Renal cortex interstitium (tissue), 11 donors: Measurements from ENCODE around the gene FARSA. TPM values are rescaled to one million over a fixed set of nuclear protein-coding genes. Genes with fewer than 3 reads are reported as not detected.

Experiments used
- DNase-seq, 11 donors: peaks; one replicate each; pipeline ENCODE4 v3.0.0-alpha.2; 2013; ENCODE audit warnings: low read depth in 9 of 11, low spot score in 4 of 11; ENCODE audit errors: extremely low read depth in 1 of 11
- polyA plus RNA-seq, 3 donors: library from polyadenylated mRNA; unstranded; fragments of 120-200 nt; gene quantifications; one replicate each; pipeline ENCODE4 v1.2.1, GENCODE V29; 2013; ENCODE audit not compliant: insufficient read length in 3 of 3

The FARSA gene
- polyA plus RNA-seq, 3 donors = 41.2 to 58.6 (median 52.8) TPM

DNA sequence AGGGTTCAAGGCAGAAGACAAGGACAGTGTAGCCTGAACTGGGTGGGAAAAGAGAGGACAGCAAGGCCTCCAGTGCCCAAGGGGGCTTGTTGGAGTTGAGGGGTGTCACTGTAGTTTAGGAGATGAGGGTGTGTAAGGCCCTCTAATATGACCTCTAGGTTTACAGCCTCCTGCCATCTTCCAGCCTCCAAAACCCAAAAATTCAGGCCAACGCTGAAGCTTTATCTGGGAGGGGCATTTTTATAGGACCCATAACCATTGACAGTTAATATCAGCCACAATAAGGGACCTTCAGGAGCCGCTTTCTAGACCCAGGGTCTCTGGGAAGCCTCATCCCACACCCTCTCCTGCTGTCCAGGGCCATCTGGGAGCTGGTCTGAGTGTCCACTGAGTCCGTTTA is 49.3 kb downstream of the FARSA start:
- no peak for DNase-seq

DNA sequence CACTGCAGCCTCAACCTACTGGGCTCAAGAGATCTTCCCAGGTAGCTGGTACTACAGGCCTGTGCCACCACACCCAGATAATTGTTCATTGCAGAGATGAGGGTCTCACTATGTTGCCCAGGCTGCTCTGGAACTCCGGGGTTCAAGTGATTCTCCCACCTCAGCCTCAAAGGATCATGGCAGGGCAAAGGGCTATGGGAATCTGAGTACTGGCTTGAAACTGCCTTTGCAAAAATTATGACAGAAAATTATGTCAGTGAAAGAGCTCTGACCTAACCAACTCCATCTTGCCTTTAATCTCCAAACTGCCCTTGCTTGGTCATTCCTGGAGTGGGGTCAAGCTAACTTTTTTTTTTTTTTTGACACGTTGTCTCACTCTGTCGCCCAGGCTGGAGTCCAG is 50.9 kb downstream of the FARSA start:
- no peak for DNase-seq

DNA sequence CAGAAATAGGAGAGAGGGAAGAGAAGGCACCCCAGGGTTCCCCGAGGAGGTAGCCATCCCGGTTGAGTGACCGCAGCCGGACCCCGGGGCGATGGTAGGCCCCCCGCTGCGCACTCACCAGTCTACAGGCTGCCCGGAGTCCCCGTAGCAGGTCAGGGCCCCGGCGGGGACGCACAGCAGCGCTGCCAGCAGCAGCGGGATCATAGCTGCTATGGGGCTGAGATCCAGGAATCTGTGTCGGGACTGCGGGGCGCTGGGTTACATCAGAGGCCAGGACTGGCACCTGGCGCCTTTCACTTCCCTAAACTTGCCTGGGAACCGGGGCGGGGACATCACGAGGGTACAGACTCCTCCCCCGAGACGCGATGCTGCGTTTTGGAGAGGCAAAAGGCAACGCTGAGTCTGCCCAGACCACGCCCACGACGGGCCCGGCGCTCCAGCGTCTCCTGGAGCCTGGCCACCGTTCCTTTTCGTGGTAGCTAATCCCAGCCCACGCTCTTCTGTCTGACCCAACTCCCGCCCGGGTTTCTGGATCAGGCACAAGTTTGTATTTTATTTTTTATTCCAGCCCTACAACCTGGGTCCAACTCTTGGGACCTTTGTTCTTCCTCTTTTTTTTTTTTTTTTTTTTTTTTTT is 52.2 kb downstream of the FARSA start, which contains the start of gene DNASE2:
TSS of gene DNASE2 (minus strand) at position 278 of the 637 bp plus-strand sequence. CDS start at position 204, 74 bp downstream.
- DNase-seq = peak in 9 of 11 donors; percentile 59 to 81 (median 79)

DNA sequence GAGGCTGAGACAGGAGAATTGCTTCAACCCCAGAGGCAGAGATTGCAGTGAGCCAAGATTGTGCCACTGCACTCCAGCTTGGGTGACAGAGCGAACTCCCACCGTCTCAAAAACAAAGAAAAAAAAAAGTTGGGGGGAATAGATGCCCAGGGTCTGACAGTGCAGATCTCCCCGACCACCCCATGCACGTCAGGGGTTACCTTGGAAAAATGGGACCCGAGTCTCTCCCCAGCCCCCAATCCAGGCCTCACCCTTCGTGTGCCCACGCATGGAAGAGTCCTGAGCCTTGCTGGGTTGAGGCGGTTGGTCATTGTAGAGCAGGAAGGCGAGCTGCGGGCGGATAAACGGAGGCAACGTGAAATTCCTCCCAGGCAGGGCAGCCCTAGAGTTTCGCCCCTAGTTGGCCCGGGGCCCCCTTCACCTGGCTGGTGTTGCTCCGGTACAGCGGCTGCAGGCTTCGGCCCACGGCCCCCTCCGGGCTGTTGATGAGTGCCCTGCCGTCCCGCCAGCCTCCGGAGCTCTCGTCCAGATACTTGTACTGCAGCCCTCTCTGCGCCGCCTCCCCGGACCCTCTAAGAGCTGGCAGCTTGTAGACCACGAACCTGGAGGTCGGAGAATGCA is 52.9 kb downstream of the FARSA start:
- no peak for DNase-seq

DNA sequence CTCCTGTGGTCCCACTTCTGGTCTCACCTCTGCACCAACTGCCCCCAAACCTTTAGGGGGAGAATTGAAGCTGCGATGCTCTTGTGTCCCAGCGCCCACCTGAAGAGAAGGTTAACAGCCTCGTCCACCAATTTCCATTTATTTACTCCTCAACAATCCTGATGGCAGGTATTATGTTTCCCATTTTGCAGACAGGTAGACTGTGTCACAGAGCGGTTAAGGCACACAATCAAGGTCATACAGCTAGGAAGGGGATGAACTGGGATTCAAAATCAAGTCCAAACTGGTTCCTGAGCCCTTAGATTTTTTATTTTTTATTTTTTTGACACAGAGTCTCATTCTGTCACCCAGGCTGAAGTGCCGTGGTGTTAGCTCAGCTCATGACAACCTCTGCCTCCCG is 58.4 kb downstream of the FARSA start:
- no peak for DNase-seq

DNA sequence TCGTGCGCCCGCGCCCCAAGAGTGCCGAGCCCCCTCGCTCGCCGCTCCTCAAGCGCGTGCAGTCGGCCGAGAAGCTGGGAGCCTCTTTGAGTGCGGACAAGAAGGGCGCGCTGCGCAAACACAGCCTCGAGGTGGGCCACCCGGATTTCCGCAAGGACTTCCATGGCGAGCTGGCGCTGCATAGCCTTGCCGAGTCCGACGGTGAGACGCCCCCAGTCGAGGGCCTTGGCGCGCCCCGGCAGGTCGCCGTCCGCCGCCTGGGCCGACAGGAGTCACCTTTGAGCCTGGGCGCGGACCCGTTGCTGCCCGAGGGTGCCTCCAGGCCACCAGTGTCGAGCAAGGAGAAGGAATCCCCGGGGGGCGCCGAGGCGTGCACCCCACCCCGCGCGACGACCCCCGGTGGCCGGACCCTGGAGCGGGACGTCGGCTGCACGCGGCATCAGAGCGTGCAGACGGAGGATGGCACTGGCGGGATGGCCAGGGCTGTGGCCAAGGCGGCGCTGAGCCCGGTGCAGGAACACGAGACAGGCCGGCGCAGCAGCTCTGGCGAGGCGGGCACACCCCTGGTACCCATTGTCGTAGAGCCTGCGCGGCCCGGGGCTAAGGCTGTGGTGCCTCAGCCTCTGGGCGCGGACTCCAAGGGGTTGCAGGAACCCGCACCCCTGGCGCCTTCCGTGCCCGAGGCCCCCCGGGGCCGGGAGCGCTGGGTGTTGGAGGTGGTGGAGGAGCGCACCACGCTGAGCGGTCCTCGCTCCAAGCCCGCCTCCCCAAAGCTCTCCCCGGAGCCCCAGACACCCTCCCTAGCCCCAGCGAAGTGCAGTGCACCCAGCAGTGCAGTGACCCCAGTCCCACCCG is 59.4 kb downstream of the FARSA start:
- no peak for DNase-seq

DNA sequence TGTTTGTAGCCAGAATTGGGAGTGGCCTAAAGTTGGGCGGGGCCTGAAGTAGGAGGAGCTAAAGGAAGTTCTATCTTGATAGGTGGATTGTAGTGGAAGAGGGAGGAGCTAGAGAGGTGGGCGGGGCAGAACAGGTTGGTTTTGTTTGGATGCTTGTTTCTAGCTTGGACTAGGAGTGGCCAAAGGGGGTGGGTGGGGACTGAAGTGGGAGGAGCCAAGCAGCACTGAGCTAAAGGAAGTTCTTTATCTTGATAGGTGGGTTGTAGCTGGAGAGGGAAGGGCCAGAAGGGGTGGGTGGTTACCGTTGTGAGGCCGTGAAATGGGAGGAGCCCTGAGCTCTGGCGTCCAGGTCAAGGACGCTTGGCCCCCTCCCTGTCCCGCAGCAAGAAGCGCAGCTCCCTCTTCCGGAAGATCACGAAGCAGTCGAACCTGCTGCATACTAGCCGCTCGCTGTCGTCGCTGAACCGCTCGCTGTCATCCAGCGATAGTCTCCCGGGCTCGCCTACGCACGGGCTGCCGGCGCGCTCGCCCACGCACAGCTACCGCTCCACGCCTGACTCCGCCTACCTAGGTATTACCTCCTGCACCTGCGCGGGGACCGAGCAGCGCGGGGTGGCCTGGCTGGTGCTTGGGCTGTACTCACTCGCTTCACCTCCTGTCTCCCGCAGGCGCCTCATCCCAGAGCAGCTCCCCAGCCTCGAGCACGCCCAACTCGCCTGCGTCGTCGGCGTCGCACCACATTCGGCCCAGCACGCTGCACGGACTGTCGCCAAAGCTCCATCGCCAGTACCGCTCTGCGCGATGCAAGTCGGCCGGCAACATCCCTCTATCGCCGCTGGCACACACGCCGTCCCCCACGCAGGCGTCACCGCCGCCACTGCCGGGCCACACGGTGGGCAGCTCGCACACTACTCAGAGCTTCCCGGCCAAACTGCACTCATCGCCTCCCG is 60.3 kb downstream of the FARSA start:
- DNase-seq = no peak

Other genes starting within 250 kb of the FARSA start
- gene GNG14, start 245.7 kb downstream of the FARSA start, polyA plus RNA-seq = under 1 TPM in 2 of 3 donors, not detected in 1; 0.45 to 0.55 TPM
- gene FBXW9, start 237.1 kb downstream of the FARSA start, polyA plus RNA-seq = 10 to 100 TPM; 12.2 to 17.0 (median 15.1) TPM
- 10 to 100 TPM; 66.7 to 81.9 (median 79.3) TPM for gene TNPO2, start 209.8 kb downstream of the FARSA start, polyA plus RNA-seq
- 100 to 1,000 TPM; 150 to 204 (median 184) TPM for gene TRIR, start 199.0 kb downstream of the FARSA start, polyA plus RNA-seq
- 10 to 100 TPM; 76.6 to 94.6 (median 82.7) TPM for gene GET3, start 196.2 kb downstream of the FARSA start, polyA plus RNA-seq
- gene BEST2, start 181.9 kb downstream of the FARSA start, polyA plus RNA-seq = under 1 TPM; 0.08 to 0.13 (median 0.09) TPM
- gene HOOK2, start 158.2 kb downstream of the FARSA start, polyA plus RNA-seq = 10 to 100 TPM; 43.8 to 89.3 (median 56.4) TPM
- 10 to 100 TPM; 32.8 to 50.1 (median 44.2) TPM for gene JUNB, start 142.2 kb downstream of the FARSA start, polyA plus RNA-seq
- 100 to 1,000 TPM; 283 to 360 (median 327) TPM for gene PRDX2, start 131.9 kb downstream of the FARSA start, polyA plus RNA-seq
- 1 to 10 TPM; 4.7 to 9.0 (median 6.7) TPM for gene THSD8, start 131.6 kb downstream of the FARSA start, polyA plus RNA-seq
- 10 to 100 TPM; 29.4 to 44.1 (median 34.0) TPM for gene RNASEH2A, start 127.1 kb downstream of the FARSA start, polyA plus RNA-seq
- gene RTBDN, start 99.1 kb downstream of the FARSA start, polyA plus RNA-seq = under 1 TPM in 1 of 3 donors, not detected in 2; 0.14 TPM
- 1 to 10 TPM; 1.0 to 1.3 (median 1.1) TPM for gene MAST1, start 95.2 kb downstream of the FARSA start, polyA plus RNA-seq
- 10 to 100 TPM; 10.2 to 12.6 (median 11.7) TPM for gene DNASE2, start 52.3 kb downstream of the FARSA start, polyA plus RNA-seq
- gene KLF1, start 46.5 kb downstream of the FARSA start, polyA plus RNA-seq = under 1 TPM; 0.27 to 0.59 (median 0.32) TPM
- gene GCDH, start 42.6 kb downstream of the FARSA start, polyA plus RNA-seq = 10 to 100 TPM; 31.9 to 38.3 (median 33.4) TPM
- gene SYCE2, start 14.4 kb downstream of the FARSA start, polyA plus RNA-seq = 1 to 10 TPM; 3.0 to 4.5 (median 3.1) TPM
- gene CALR, start 4.9 kb upstream of the FARSA start, polyA plus RNA-seq = 100 to 1,000 TPM; 842 to 975 (median 894) TPM
- gene RAD23A, start 12.2 kb upstream of the FARSA start, polyA plus RNA-seq = 10 to 100 TPM; 63.4 to 87.5 (median 85.0) TPM
- gene GADD45GIP1, start 23.5 kb upstream of the FARSA start, polyA plus RNA-seq = 10 to 100 TPM; 27.4 to 45.9 (median 40.6) TPM
- under 1 TPM in 2 of 3 donors, not detected in 1; 0.07 to 0.18 TPM for gene DAND5, start 35.9 kb upstream of the FARSA start, polyA plus RNA-seq
- gene NFIX, start 61.8 kb upstream of the FARSA start, polyA plus RNA-seq = 10 to 100 TPM; 12.0 to 21.6 (median 21.3) TPM
- 1 to 10 TPM; 3.9 to 7.8 (median 5.5) TPM for gene LYL1, start 169.1 kb upstream of the FARSA start, polyA plus RNA-seq
- gene TRMT1, start 183.0 kb upstream of the FARSA start, polyA plus RNA-seq = 10 to 100 TPM; 37.1 to 39.2 (median 37.2) TPM
- 10 to 100 TPM; 21.2 to 34.0 (median 30.5) TPM for gene NACC1, start 184.6 kb upstream of the FARSA start, polyA plus RNA-seq
- gene STX10, start 216.7 kb upstream of the FARSA start, polyA plus RNA-seq = 10 to 100 TPM; 51.2 to 70.8 (median 60.4) TPM
- 100 to 1,000 TPM in 2 of 3 donors, 10 to 100 TPM in 1; 97.6 to 118 (median 114) TPM for gene IER2, start 216.7 kb upstream of the FARSA start, polyA plus RNA-seq